SU-DHL-6 (cell line): ENCODE measurements around the gene TMPRSS9.
A peak's percentile ranks its signal among the peaks of the same experiment; 100 is the strongest.
"Not testable (repeated sequence)": the region's sequence is repeated elsewhere in the genome, so short reads cannot be mapped to it uniquely, and the experiment has no call there.

Source experiments
- H2AFZ ChIP-seq: fragments of 200-600 bp; sonication (generic); 2 replicates; pipeline ENCODE4 v1.6.1; 2014; ENCODE audit warnings: low read depth, mild to moderate bottlenecking, moderate library complexity, mixed read lengths, antibody characterized with exemption, low read length; ENCODE audit not compliant: severe bottlenecking
- H3F3A ChIP-seq: fragments of 200-600 bp; shearing (Covaris generic); 2 replicates; pipeline ENCODE4 v1.6.0; 2016; ENCODE audit warnings: antibody characterized with exemption, mild to moderate bottlenecking; ENCODE audit not compliant: insufficient read depth
- H3K27ac ChIP-seq: fragments of 200-600 bp; sonication (generic); 2 replicates; pipeline ENCODE4 v1.5.1; 2016; ENCODE audit warnings: low read depth, mild to moderate bottlenecking, low read length, moderate library complexity, mixed read lengths
- H3K27me3 ChIP-seq: fragments of 200-600 bp; sonication (generic), shearing (Covaris generic); 2 replicates; pipeline ENCODE4 v1.6.0; 2014; ENCODE audit warnings: mild to moderate bottlenecking, low read length
- H3K36me3 ChIP-seq: fragments of 200-600 bp; sonication (generic); 2 replicates; pipeline ENCODE4 v1.6.1; 2014; ENCODE audit warnings: mild to moderate bottlenecking, low read length, mixed read lengths
- H3K4me2 ChIP-seq: fragments of 300-600, 200-600 bp; shearing (Covaris generic), sonication (generic); 2 replicates; pipeline ENCODE4 v1.6.0; 2014; ENCODE audit warnings: low read length, low read depth, mild to moderate bottlenecking; ENCODE audit not compliant: poor library complexity, severe bottlenecking
- H3K4me3 ChIP-seq: fragments of 200-600 bp; sonication (generic); 2 replicates; pipeline ENCODE4 v1.5.1; 2014; ENCODE audit warnings: antibody characterized with exemption, low read length, mild to moderate bottlenecking, mixed read lengths; ENCODE audit not compliant: insufficient read depth, poor library complexity, severe bottlenecking
- H3K79me2 ChIP-seq: fragments of 200-600 bp; sonication (generic); 2 replicates; pipeline ENCODE4 v1.6.1; 2014; ENCODE audit warnings: mild to moderate bottlenecking, low read length, moderate library complexity; ENCODE audit not compliant: insufficient read depth
- H3K9ac ChIP-seq: fragments of 200-600 bp; sonication (generic); 2 replicates; pipeline ENCODE4 v1.7.0; 2014; ENCODE audit warnings: mild to moderate bottlenecking, low read length
- H3K9me2 ChIP-seq: fragments of 200-600 bp; sonication (generic); replicated peaks from 2 replicates; pipeline ENCODE4 v1.6.1; 2014; ENCODE audit warnings: low read length; ENCODE audit not compliant: insufficient read depth
- H3K9me3 ChIP-seq: fragments of 200-600 bp; sonication (generic); 2 replicates; pipeline ENCODE4 v1.6.1; 2014; ENCODE audit warnings: low read length, mixed read lengths; ENCODE audit not compliant: insufficient read depth
- H4K20me1 ChIP-seq: fragments of 200-600 bp; sonication (generic); 2 replicates; pipeline ENCODE4 v1.6.1; 2014; ENCODE audit warnings: low read depth, mild to moderate bottlenecking, antibody characterized with exemption, low read length, moderate library complexity, mixed read lengths
- CTCF ChIP-seq: fragments of 200-600 bp; sonication (generic); IDR thresholded peaks from one replicate; pipeline ENCODE4 v1.5.1; 2017; ENCODE audit warnings: antibody characterized with exemption, mild to moderate bottlenecking, low read length, moderate library complexity; ENCODE audit not compliant: insufficient read depth, poor library complexity, severe bottlenecking
- EZH2phosphoT487 ChIP-seq: fragments of 200-600 bp; sonication (generic), shearing (Covaris generic); conservative IDR thresholded peaks from 2 replicates; pipeline ENCODE4 v1.6.1; 2018; ENCODE audit warnings: mild to moderate bottlenecking, antibody characterized with exemption, low read length, moderate library complexity, mixed read lengths

Gene TMPRSS9

GRCh38 chr19:2394442-2395292, 34.6 kb downstream of the TMPRSS9 start:
- no peaks in the 10 kb centered on the region for H3K36me3 ChIP-seq
- no peaks in the 10 kb centered on the region for H3K9me3 ChIP-seq
- no peaks in the 10 kb centered on the region for H3K79me2 ChIP-seq
- peak overlapping the region; percentile 47 for H3K9ac ChIP-seq
- TF ChIP-seq CTCF (no peak), EZH2phosphoT487 (no peak)
- H3K27me3 ChIP-seq: no peaks in the 10 kb centered on the region
- H3K4me3 ChIP-seq: peak overlapping the region; percentile 46
- H2AFZ ChIP-seq: peak overlapping the region; percentile 50
- H4K20me1 ChIP-seq: no peaks in the 10 kb centered on the region
- H3K4me2 ChIP-seq: peak overlapping the region; percentile 70
- peaks cover 23% of the 10 kb centered on the region for H3F3A ChIP-seq
- H3K9me2 ChIP-seq: no peaks in the 10 kb centered on the region
- H3K27ac ChIP-seq: peak overlapping the region; percentile 78

GRCh38 chr19:2395293-2395829, 35.3 kb downstream of the TMPRSS9 start:
- H3K27ac ChIP-seq: peak overlapping the region; percentile 78
- not testable (repeated sequence) for H3K9me2 ChIP-seq, H3K36me3 ChIP-seq, H3K9me3 ChIP-seq, H4K20me1 ChIP-seq, H3K79me2 ChIP-seq, H3K27me3 ChIP-seq
- H3K9ac ChIP-seq: peak overlapping the region; percentile 47
- H3K4me3 ChIP-seq: peak overlapping the region; percentile 46
- H3K4me2 ChIP-seq: peak overlapping the region; percentile 70
- H2AFZ ChIP-seq: peak overlapping the region; percentile 50
- H3F3A ChIP-seq: peaks cover 23% of the 10 kb centered on the region

- peaks cover 23% of the 10 kb centered on the region for H3F3A ChIP-seq
- not testable (repeated sequence) for H3K9ac ChIP-seq, H3K4me3 ChIP-seq, H4K20me1 ChIP-seq, H3K27me3 ChIP-seq, H3K79me2 ChIP-seq, H3K9me3 ChIP-seq, H3K4me2 ChIP-seq, H2AFZ ChIP-seq, H3K9me2 ChIP-seq, H3K36me3 ChIP-seq, H3K27ac ChIP-seq
Measured at GRCh38 chr19:2397173-2397572, 37.1 kb downstream of the TMPRSS9 start.

GRCh38 chr19:2398735-2399305, 38.8 kb downstream of the TMPRSS9 start:
- no peaks in the 10 kb centered on the region for H3K9me3 ChIP-seq
- no peaks in the 10 kb centered on the region for H3K36me3 ChIP-seq
- no peaks in the 10 kb centered on the region for H3K27me3 ChIP-seq
- no peak overlapping the region for H3K9ac ChIP-seq
- no peaks in the 10 kb centered on the region for H3K9me2 ChIP-seq
- no peaks in the 10 kb centered on the region for H4K20me1 ChIP-seq
- no peaks in the 10 kb centered on the region for H3K79me2 ChIP-seq
- H3F3A ChIP-seq: peaks cover 8% of the 10 kb centered on the region
- no peak overlapping the region for H3K4me3 ChIP-seq
- H2AFZ ChIP-seq: no peak overlapping the region
- no peak overlapping the region for H3K4me2 ChIP-seq
- H3K27ac ChIP-seq: no peak overlapping the region
- TF ChIP-seq EZH2phosphoT487 (no peak), CTCF (no peak)
